ENCODE results near the gene DOK5.

Gene DOK5

GRCh38 chr20:54557806-54558590 lies 82.6 kb downstream of the DOK5 start:
- no peak for DNase-seq (ENCODE audit: low read depth in 2 of 3, low spot score in 2 of 3)

GRCh38 chr20:54559890-54560289 lies 84.5 kb downstream of the DOK5 start:
- no peak for DNase-seq (ENCODE audit: low read depth in 2 of 3, low spot score in 2 of 3)

GRCh38 chr20:54560357-54560756 lies 85.0 kb downstream of the DOK5 start:
- no peak for DNase-seq (ENCODE audit: low read depth in 2 of 3, low spot score in 2 of 3)

GRCh38 chr20:54565255-54565654 lies 89.9 kb downstream of the DOK5 start:
- no peak for DNase-seq (ENCODE audit: low read depth in 2 of 3, low spot score in 2 of 3)

- DNase-seq (ENCODE audit: low read depth in 2 of 3, low spot score in 2 of 3): no peak
Measured at GRCh38 chr20:54566031-54566688, 90.8 kb downstream of the DOK5 start.

- no peak for DNase-seq (ENCODE audit: low read depth in 2 of 3, low spot score in 2 of 3)
Measured at GRCh38 chr20:54570561-54570960, 95.2 kb downstream of the DOK5 start.

GRCh38 chr20:54572665-54573435 lies 97.5 kb downstream of the DOK5 start:
- DNase-seq (ENCODE audit: low read depth in 2 of 3, low spot score in 2 of 3): no peak

- no peak for DNase-seq (ENCODE audit: low read depth in 2 of 3, low spot score in 2 of 3)
Measured at GRCh38 chr20:54573838-54574237, 98.4 kb downstream of the DOK5 start.

GRCh38 chr20:54576518-54576917 lies 101.1 kb downstream of the DOK5 start:
- DNase-seq (ENCODE audit: low read depth in 2 of 3, low spot score in 2 of 3): no peak

- DNase-seq (ENCODE audit: low read depth in 2 of 3, low spot score in 2 of 3): no peak
Measured at GRCh38 chr20:54577637-54578036, 102.2 kb downstream of the DOK5 start.

GRCh38 chr20:54585217-54585616 lies 109.8 kb downstream of the DOK5 start:
- no peak for DNase-seq (ENCODE audit: low read depth in 2 of 3, low spot score in 2 of 3)

- DNase-seq (ENCODE audit: low read depth in 2 of 3, low spot score in 2 of 3): no peak
Measured at GRCh38 chr20:54587408-54587807, 112.0 kb downstream of the DOK5 start.

GRCh38 chr20:54589402-54590030 lies 114.1 kb downstream of the DOK5 start:
- no peak for DNase-seq (ENCODE audit: low read depth in 2 of 3, low spot score in 2 of 3)

- no peak for DNase-seq (ENCODE audit: low read depth in 2 of 3, low spot score in 2 of 3)
Measured at GRCh38 chr20:54590856-54591255, 115.5 kb downstream of the DOK5 start.

GRCh38 chr20:54596651-54597050 lies 121.3 kb downstream of the DOK5 start:
- no peak for DNase-seq (ENCODE audit: low read depth in 2 of 3, low spot score in 2 of 3)

- no peak for DNase-seq (ENCODE audit: low read depth in 2 of 3, low spot score in 2 of 3)
Measured at GRCh38 chr20:54598352-54598751, 123.0 kb downstream of the DOK5 start.

GRCh38 chr20:54600634-54601033 lies 125.2 kb downstream of the DOK5 start:
- DNase-seq (ENCODE audit: low read depth in 2 of 3, low spot score in 2 of 3): no peak

- DNase-seq (ENCODE audit: low read depth in 2 of 3, low spot score in 2 of 3): no peak
Measured at GRCh38 chr20:54601831-54602515, 126.6 kb downstream of the DOK5 start.

GRCh38 chr20:54605319-54605718 lies 129.9 kb downstream of the DOK5 start:
- no peak for DNase-seq (ENCODE audit: low read depth in 2 of 3, low spot score in 2 of 3)

GRCh38 chr20:54606380-54606779 lies 131.0 kb downstream of the DOK5 start:
- no peak for DNase-seq (ENCODE audit: low read depth in 2 of 3, low spot score in 2 of 3)

Data from activated CD8-positive, alpha-beta memory T cell treated with anti-CD3 and anti-CD28 coated beads for 48 hours (primary cell).